ENCODE results near the gene SUV39H2. TPM values are rescaled to one million over a fixed set of nuclear protein-coding genes. Genes with fewer than 3 reads are reported as not detected.

SUV39H2 gene
- total RNA-seq, 1 donor from 2014 or later, result 6.9 TPM

- Histone ChIP-seq H3K4me3 (no peak overlapping the region), H3K27ac (no peak overlapping the region), H3K36me3 (no peaks in the 10 kb centered on the region), H3K9me3 (no peaks in the 10 kb centered on the region), H3K27me3 (no peaks in the 10 kb centered on the region), H3K4me1 (no peaks in the 10 kb centered on the region)
- TF ChIP-seq CTCF (IDR thresholded peaks at IDR 0.05), result no peak
- TF ChIP-seq POLR2A (IDR thresholded peaks at IDR 0.05), result no peak
- TF ChIP-seq POLR2AphosphoS5 (IDR thresholded peaks at IDR 0.05; ENCODE audit: insufficient read depth in 1 of 2, low read depth in 1 of 2), result no peak
- intact Hi-C loops (cut with DNase I), result no loop called here
- DNase-seq (ENCODE audit: extremely low spot score in 2 of 2), result no peak
These were observed 10.7 kb downstream of the SUV39H2 start for GRCh38 chr10:14889318-14889717.

- Histone ChIP-seq H3K27ac (no peak overlapping the region), H3K4me1 (no peaks in the 10 kb centered on the region), H3K9me3 (no peaks in the 10 kb centered on the region), H3K4me3 (no peak overlapping the region), H3K27me3 (no peaks in the 10 kb centered on the region), H3K36me3 (no peaks in the 10 kb centered on the region)
- no peak for TF ChIP-seq POLR2A (IDR thresholded peaks at IDR 0.05)
- no peak for TF ChIP-seq CTCF (IDR thresholded peaks at IDR 0.05)
- no peak for TF ChIP-seq POLR2AphosphoS5 (IDR thresholded peaks at IDR 0.05; ENCODE audit: insufficient read depth in 1 of 2, low read depth in 1 of 2)
- no peak for DNase-seq (ENCODE audit: extremely low spot score in 2 of 2)
- intact Hi-C loops (cut with DNase I), result no loop called here
These were observed 12.5 kb downstream of the SUV39H2 start for GRCh38 chr10:14891151-14891550.

GRCh38 chr10:14904316-14904732 lies 25.7 kb downstream of the SUV39H2 start:
- intact Hi-C loops (cut with DNase I), result no loop called here
- no peak for TF ChIP-seq POLR2A (IDR thresholded peaks at IDR 0.05)
- peak in 1 of 3 experiments; percentile 31 for TF ChIP-seq CTCF (IDR thresholded peaks at IDR 0.05)
- H3K4me1 ChIP-seq, result no peaks in the 10 kb centered on the region

GRCh38 chr10:14904864-14905263 lies 26.2 kb downstream of the SUV39H2 start:
- no peak for DNase-seq (ENCODE audit: extremely low spot score in 2 of 2)
- H3K27me3 ChIP-seq, result no peaks in the 10 kb centered on the region
- peaks cover 0 to 36% of the 10 kb centered on the region in 2 donors for H3K36me3 ChIP-seq
- H3K4me1 ChIP-seq, result no peaks in the 10 kb centered on the region
- H3K27ac ChIP-seq, result no peak overlapping the region
- intact Hi-C loops (cut with DNase I), result no loop called here
- TF ChIP-seq CTCF (IDR thresholded peaks at IDR 0.05) (no peak), POLR2AphosphoS5 (IDR thresholded peaks at IDR 0.05; ENCODE audit: insufficient read depth in 1 of 2, low read depth in 1 of 2) (no peak)
- no peaks in the 10 kb centered on the region for H3K9me3 ChIP-seq
- H3K4me3 ChIP-seq, result no peak overlapping the region

More at GRCh38 chr10:14904316-14904732, 25.7 kb downstream of the SUV39H2 start:
- H3K9me3 ChIP-seq, result no peaks in the 10 kb centered on the region
- H3K27ac ChIP-seq, result no peak overlapping the region
- H3K4me3 ChIP-seq, result no peak overlapping the region
- peaks cover 0 to 40% of the 10 kb centered on the region in 2 donors for H3K36me3 ChIP-seq
- no peak for DNase-seq (ENCODE audit: extremely low spot score in 2 of 2)
- no peaks in the 10 kb centered on the region for H3K27me3 ChIP-seq

- TF ChIP-seq POLR2AphosphoS5 (IDR thresholded peaks at IDR 0.05; ENCODE audit: insufficient read depth in 1 of 2, low read depth in 1 of 2) (no peak), POLR2A (IDR thresholded peaks at IDR 0.05) (no peak), CTCF (IDR thresholded peaks at IDR 0.05) (no peak)
- Histone ChIP-seq H3K36me3 (peaks cover 0 to 36% of the 10 kb centered on the region in 2 donors), H3K4me1 (no peaks in the 10 kb centered on the region), H3K27ac (no peak overlapping the region), H3K4me3 (no peak overlapping the region), H3K27me3 (no peaks in the 10 kb centered on the region), H3K9me3 (no peaks in the 10 kb centered on the region)
- intact Hi-C loops (cut with DNase I), result no loop called here
- DNase-seq (ENCODE audit: extremely low spot score in 2 of 2), result no peak
These were observed 27.2 kb downstream of the SUV39H2 start for GRCh38 chr10:14905890-14906289.

All from vagina (tissue), 2 donors.